ENCODE measurements around the gene CHPF. TPM values are rescaled to one million over a fixed set of nuclear protein-coding genes. Genes with fewer than 3 reads are reported as not detected.

Gene CHPF
- total RNA-seq, 2 donors from 2014 or later: 115 to 232 TPM

- intact Hi-C loops (cut with DNase I): no loop called here
- no peaks in the 10 kb centered on the region for H3K9me3 ChIP-seq
These were observed 546 bp downstream of the CHPF start for GRCh38 chr2:219542931-219543595.

GRCh38 chr2:219541611-219542180 lies 1.9 kb downstream of the CHPF start:
- DNase-seq (peak; percentile 93 to 95 (median 94)), ATAC-seq (peak; percentile 53)
- Histone ChIP-seq H3K4me1 (peaks cover 37% of the 10 kb centered on the region), H3K36me3 (replicated peaks in 1 of 2; ENCODE audit: insufficient read depth in 1 of 2, low read depth in 2 of 2) (peaks cover 0 to 18% of the 10 kb centered on the region in 2 donors), H3K9me3 (no peaks in the 10 kb centered on the region), H3K27ac (peak overlapping the region in 2 of 4 donors; percentile 97 to 98), H3K27me3 (no peaks in the 10 kb centered on the region), H3K4me3 (no peak overlapping the region)
- TF ChIP-seq CTCF (IDR thresholded peaks at IDR 0.05) (peak; percentile 77 to 99 (median 91)), POLR2A (IDR thresholded peaks at IDR 0.05) (peak in 2 of 3 donors; percentile 34 to 49)
- intact Hi-C loops (cut with DNase I): no loop called here
- WGBS, 2 donors: 2 to 4% methylated on average over 21 to 48 of the region's 48 CpGs

More at GRCh38 chr2:219542931-219543595, 546 bp downstream of the CHPF start:
- 0 to 1% methylated on average over 17 to 58 of the region's 66 CpGs for WGBS, 2 donors
- Histone ChIP-seq H3K4me3 (peak overlapping the region; percentile 92 to 95), H3K27ac (peak overlapping the region; percentile 94 to 98 (median 97)), H3K36me3 (replicated peaks in 1 of 2; ENCODE audit: insufficient read depth in 1 of 2, low read depth in 2 of 2) (peaks cover 0 to 18% of the 10 kb centered on the region in 2 donors), H3K27me3 (no peaks in the 10 kb centered on the region), H3K4me1 (peaks cover 37% of the 10 kb centered on the region)
- DNase-seq: peak in 3 of 4 donors; percentile 39 to 51 (median 46)
- ATAC-seq: peak; percentile 30
- TF ChIP-seq POLR2A (IDR thresholded peaks at IDR 0.05) (no peak), CTCF (IDR thresholded peaks at IDR 0.05) (peak in 1 of 7 experiments; percentile 6)

- no peak overlapping the region for H3K4me3 ChIP-seq
- intact Hi-C loops (cut with DNase I): no loop called here
These were observed 2.7 kb downstream of the CHPF start for GRCh38 chr2:219540784-219541504.

More at GRCh38 chr2:219540784-219541504, 2.7 kb downstream of the CHPF start:
- Histone ChIP-seq H3K27me3 (no peaks in the 10 kb centered on the region), H3K4me1 (peaks cover 37% of the 10 kb centered on the region), H3K9me3 (no peaks in the 10 kb centered on the region), H3K36me3 (replicated peaks in 1 of 2; ENCODE audit: insufficient read depth in 1 of 2, low read depth in 2 of 2) (peaks cover 0 to 18% of the 10 kb centered on the region in 2 donors), H3K27ac (no peak overlapping the region)
- TF ChIP-seq CTCF (IDR thresholded peaks at IDR 0.05) (no peak), POLR2A (IDR thresholded peaks at IDR 0.05) (no peak)
- DNase-seq (no peak), ATAC-seq (no peak)
- 81 to 90% methylated on average over 11 to 12 of the region's 12 CpGs for WGBS, 2 donors

Data from body of pancreas (tissue), 4 donors.